Measurements from ENCODE around the gene MINK1. TPM values are rescaled to one million over a fixed set of nuclear protein-coding genes. Genes with fewer than 3 reads are reported as not detected.
A peak's percentile ranks its signal among the peaks of the same experiment; 100 is the strongest.
"Not testable (repeated sequence)": the region's sequence is repeated elsewhere in the genome, so short reads cannot be mapped to it uniquely, and the experiment has no call there.

Gene MINK1
- total RNA-seq, 1 donor: 21.0 TPM

GRCh38 chr17:4896332-4897197, 63.4 kb downstream of the MINK1 start:
- no peak for DNase-seq (ENCODE audit: low read depth in 2 of 3, low spot score in 2 of 3)

- DNase-seq (ENCODE audit: low read depth in 2 of 3, low spot score in 2 of 3): no peak
Observed at GRCh38 chr17:4897198-4897687, 64.1 kb downstream of the MINK1 start.

GRCh38 chr17:4897785-4898184, 64.6 kb downstream of the MINK1 start:
- no peak for DNase-seq (ENCODE audit: low read depth in 2 of 3, low spot score in 2 of 3)

- no peak for DNase-seq (ENCODE audit: low read depth in 2 of 3, low spot score in 2 of 3)
Observed at GRCh38 chr17:4898351-4898750, 65.2 kb downstream of the MINK1 start.

GRCh38 chr17:4898927-4899326, 65.8 kb downstream of the MINK1 start:
- no peak for DNase-seq (ENCODE audit: low read depth in 2 of 3, low spot score in 2 of 3)

GRCh38 chr17:4899341-4900230, 66.4 kb downstream of the MINK1 start, which contains the start of gene C17orf107:
Gene C17orf107, plus strand, starts transcription at chr17:4899536. Its CDS starts 227 bp downstream, at chr17:4899763.
- DNase-seq (ENCODE audit: low read depth in 2 of 3, low spot score in 2 of 3): peak; percentile 76 to 98 (median 97)

- DNase-seq (ENCODE audit: low read depth in 2 of 3, low spot score in 2 of 3): peak in 2 of 3 donors; percentile 81 to 85
Observed at GRCh38 chr17:4900231-4901107, 67.3 kb downstream of the MINK1 start.

GRCh38 chr17:4901108-4901647, 68.0 kb downstream of the MINK1 start:
- DNase-seq (ENCODE audit: low read depth in 2 of 3, low spot score in 2 of 3): peak in 1 of 3 donors; percentile 19

GRCh38 chr17:4901648-4902344, 68.7 kb downstream of the MINK1 start:
- peak in 2 of 3 donors; percentile 44 to 47 for DNase-seq (ENCODE audit: low read depth in 2 of 3, low spot score in 2 of 3)

- DNase-seq (ENCODE audit: low read depth in 2 of 3, low spot score in 2 of 3): no peak
Observed at GRCh38 chr17:4902540-4902939, 69.4 kb downstream of the MINK1 start.

- peak in 2 of 3 donors; percentile 79 to 85 for DNase-seq (ENCODE audit: low read depth in 2 of 3, low spot score in 2 of 3)
Observed at GRCh38 chr17:4903051-4903818, 70.1 kb downstream of the MINK1 start, which contains the start of gene CHRNE. Gene CHRNE, minus strand, starts transcription at chr17:4903098. Its CDS starts 35 bp downstream, at chr17:4903063.

- not testable (repeated sequence) for DNase-seq (ENCODE audit: low read depth in 2 of 3, low spot score in 2 of 3)
Observed at GRCh38 chr17:4906642-4907041, 73.5 kb downstream of the MINK1 start.

- no peak for DNase-seq (ENCODE audit: low read depth in 2 of 3, low spot score in 2 of 3)
Observed at GRCh38 chr17:4908301-4908700, 75.2 kb downstream of the MINK1 start.

GRCh38 chr17:4908711-4909496, 75.8 kb downstream of the MINK1 start:
- DNase-seq (ENCODE audit: low read depth in 2 of 3, low spot score in 2 of 3): peak in 2 of 3 donors; percentile 90 to 93

GRCh38 chr17:4913994-4914393, 80.9 kb downstream of the MINK1 start:
- DNase-seq (ENCODE audit: low read depth in 2 of 3, low spot score in 2 of 3): no peak

GRCh38 chr17:4914551-4914950, 81.4 kb downstream of the MINK1 start:
- DNase-seq (ENCODE audit: low read depth in 2 of 3, low spot score in 2 of 3): not testable (repeated sequence)

GRCh38 chr17:4919511-4920047, 86.4 kb downstream of the MINK1 start:
- DNase-seq (ENCODE audit: low read depth in 2 of 3, low spot score in 2 of 3): no peak
